ENCODE results near the gene PRR14L.
A peak's percentile ranks its signal among the peaks of the same experiment; 100 is the strongest.

Gene PRR14L

GRCh38 chr22:31653944-31654343 lies 96.0 kb downstream of the PRR14L start:
- no peak for DNase-seq (ENCODE audit: low spot score in 2 of 2)
- no peak overlapping the region for H3K4me3 Mint-ChIP-seq
- H3K27ac Mint-ChIP-seq = peak overlapping the region; percentile 5
- H3K27me3 Mint-ChIP-seq = no peaks in the 10 kb centered on the region
- peaks cover 17% of the 10 kb centered on the region for H3K36me3 Mint-ChIP-seq
- peaks cover 32% of the 10 kb centered on the region for H3K4me1 Mint-ChIP-seq
- H3K9me3 Mint-ChIP-seq = no peaks in the 10 kb centered on the region
- no peak for ATAC-seq (ENCODE audit: low read depth)

- peaks cover 32% of the 10 kb centered on the region for H3K4me1 Mint-ChIP-seq
- H3K4me3 Mint-ChIP-seq = no peak overlapping the region
- H3K9me3 Mint-ChIP-seq = no peaks in the 10 kb centered on the region
- no peak overlapping the region for H3K27ac Mint-ChIP-seq
- H3K27me3 Mint-ChIP-seq = no peaks in the 10 kb centered on the region
- H3K36me3 Mint-ChIP-seq = peaks cover 17% of the 10 kb centered on the region
- ATAC-seq (ENCODE audit: low read depth) (no peak), DNase-seq (ENCODE audit: low spot score in 2 of 2) (no peak)
These were observed 96.8 kb downstream of the PRR14L start for GRCh38 chr22:31652911-31653684.

- Mint-ChIP-seq H3K36me3 (peaks cover 19% of the 10 kb centered on the region), H3K4me3 (peak overlapping the region; percentile 37), H3K27ac (peak overlapping the region; percentile 28), H3K27me3 (no peaks in the 10 kb centered on the region), H3K4me1 (peaks cover 32% of the 10 kb centered on the region), H3K9me3 (no peaks in the 10 kb centered on the region)
- no peak for ATAC-seq (ENCODE audit: low read depth)
- DNase-seq (ENCODE audit: low spot score in 2 of 2) = no peak
These were observed 97.8 kb downstream of the PRR14L start for GRCh38 chr22:31652088-31652487.

- Mint-ChIP-seq H3K36me3 (peaks cover 18% of the 10 kb centered on the region), H3K4me3 (peak overlapping the region; percentile 51), H3K27ac (peak overlapping the region; percentile 61), H3K4me1 (peaks cover 31% of the 10 kb centered on the region), H3K27me3 (no peaks in the 10 kb centered on the region), H3K9me3 (no peaks in the 10 kb centered on the region)
- ATAC-seq (ENCODE audit: low read depth) (no peak), DNase-seq (ENCODE audit: low spot score in 2 of 2) (no peak)
These were observed 98.3 kb downstream of the PRR14L start for GRCh38 chr22:31651664-31652063.

GRCh38 chr22:31650391-31650790 lies 99.5 kb downstream of the PRR14L start:
- peaks cover 16% of the 10 kb centered on the region for H3K36me3 Mint-ChIP-seq
- ATAC-seq (ENCODE audit: low read depth) = no peak
- H3K4me1 Mint-ChIP-seq = peaks cover 31% of the 10 kb centered on the region
- H3K27ac Mint-ChIP-seq = no peak overlapping the region
- H3K9me3 Mint-ChIP-seq = no peaks in the 10 kb centered on the region
- no peaks in the 10 kb centered on the region for H3K27me3 Mint-ChIP-seq
- DNase-seq (ENCODE audit: low spot score in 2 of 2) = no peak
- no peak overlapping the region for H3K4me3 Mint-ChIP-seq

GRCh38 chr22:31647523-31648320 lies 102.2 kb downstream of the PRR14L start:
- Mint-ChIP-seq H3K9me3 (no peaks in the 10 kb centered on the region), H3K27me3 (no peaks in the 10 kb centered on the region), H3K4me3 (no peak overlapping the region), H3K27ac (no peak overlapping the region), H3K36me3 (peaks cover 11% of the 10 kb centered on the region), H3K4me1 (peaks cover 16% of the 10 kb centered on the region)
- DNase-seq (ENCODE audit: low spot score in 2 of 2) = no peak
- no peak for ATAC-seq (ENCODE audit: low read depth)

- Mint-ChIP-seq H3K4me3 (no peak overlapping the region), H3K27me3 (no peaks in the 10 kb centered on the region), H3K4me1 (peaks cover 12% of the 10 kb centered on the region), H3K36me3 (peaks cover 11% of the 10 kb centered on the region), H3K9me3 (no peaks in the 10 kb centered on the region), H3K27ac (no peak overlapping the region)
- ATAC-seq (ENCODE audit: low read depth) = no peak
- DNase-seq (ENCODE audit: low spot score in 2 of 2) = no peak
These were observed 102.9 kb downstream of the PRR14L start for GRCh38 chr22:31647066-31647465.

- no peak for DNase-seq (ENCODE audit: low spot score in 2 of 2)
- Mint-ChIP-seq H3K27me3 (no peaks in the 10 kb centered on the region), H3K4me3 (no peak overlapping the region), H3K27ac (peak overlapping the region; percentile 58), H3K36me3 (peaks cover 11% of the 10 kb centered on the region), H3K4me1 (peaks cover 10% of the 10 kb centered on the region), H3K9me3 (no peaks in the 10 kb centered on the region)
- no peak for ATAC-seq (ENCODE audit: low read depth)
These were observed 103.5 kb downstream of the PRR14L start for GRCh38 chr22:31646186-31647019.

GRCh38 chr22:31639436-31640039 lies 110.4 kb downstream of the PRR14L start:
- no peaks in the 10 kb centered on the region for H3K27me3 Mint-ChIP-seq
- DNase-seq (ENCODE audit: low spot score in 2 of 2) = no peak
- H3K27ac Mint-ChIP-seq = peak overlapping the region; percentile 26
- no peak for ATAC-seq (ENCODE audit: low read depth)
- H3K9me3 Mint-ChIP-seq = no peaks in the 10 kb centered on the region
- no peak overlapping the region for H3K4me3 Mint-ChIP-seq
- peaks cover 2% of the 10 kb centered on the region for H3K36me3 Mint-ChIP-seq
- H3K4me1 Mint-ChIP-seq = peaks cover 29% of the 10 kb centered on the region

GRCh38 chr22:31637891-31638618 lies 111.9 kb downstream of the PRR14L start:
- H3K9me3 Mint-ChIP-seq = no peaks in the 10 kb centered on the region
- ATAC-seq (ENCODE audit: low read depth) (peak; percentile 63), DNase-seq (ENCODE audit: low spot score in 2 of 2) (no peak)
- H3K36me3 Mint-ChIP-seq = peaks cover 2% of the 10 kb centered on the region
- H3K27me3 Mint-ChIP-seq = no peaks in the 10 kb centered on the region
- H3K4me3 Mint-ChIP-seq = peak overlapping the region; percentile 67
- H3K27ac Mint-ChIP-seq = peak overlapping the region; percentile 26
- H3K4me1 Mint-ChIP-seq = peaks cover 33% of the 10 kb centered on the region

- Mint-ChIP-seq H3K27me3 (no peaks in the 10 kb centered on the region), H3K36me3 (peaks cover 2% of the 10 kb centered on the region), H3K9me3 (no peaks in the 10 kb centered on the region), H3K4me3 (peak overlapping the region; percentile 67), H3K4me1 (peaks cover 33% of the 10 kb centered on the region), H3K27ac (peak overlapping the region; percentile 26)
- DNase-seq (ENCODE audit: low spot score in 2 of 2) = peak; percentile 39 to 43
- ATAC-seq (ENCODE audit: low read depth) = peak; percentile 73
These were observed 112.5 kb downstream of the PRR14L start for GRCh38 chr22:31637447-31637890.

- Mint-ChIP-seq H3K4me3 (no peak overlapping the region), H3K36me3 (no peaks in the 10 kb centered on the region), H3K27ac (peak overlapping the region; percentile 80), H3K4me1 (peaks cover 39% of the 10 kb centered on the region), H3K27me3 (no peaks in the 10 kb centered on the region), H3K9me3 (no peaks in the 10 kb centered on the region)
- no peak for DNase-seq (ENCODE audit: low spot score in 2 of 2)
- no peak for ATAC-seq (ENCODE audit: low read depth)
These were observed 114.2 kb downstream of the PRR14L start for GRCh38 chr22:31635638-31636306.

Data from memory B cell (primary cell).